HL-60/S4 (cell line): ENCODE data around the gene IL1R1.

ENCODE experiments used
- in situ Hi-C: fragments of 300-500 bp; cut with MboI; formaldehyde crosslinking; loops from 2 replicates; pipeline ENCODE4 v1.14.3; 2022; ENCODE audit warnings: low sequenced_read_pairs

The IL1R1 gene

DNA sequence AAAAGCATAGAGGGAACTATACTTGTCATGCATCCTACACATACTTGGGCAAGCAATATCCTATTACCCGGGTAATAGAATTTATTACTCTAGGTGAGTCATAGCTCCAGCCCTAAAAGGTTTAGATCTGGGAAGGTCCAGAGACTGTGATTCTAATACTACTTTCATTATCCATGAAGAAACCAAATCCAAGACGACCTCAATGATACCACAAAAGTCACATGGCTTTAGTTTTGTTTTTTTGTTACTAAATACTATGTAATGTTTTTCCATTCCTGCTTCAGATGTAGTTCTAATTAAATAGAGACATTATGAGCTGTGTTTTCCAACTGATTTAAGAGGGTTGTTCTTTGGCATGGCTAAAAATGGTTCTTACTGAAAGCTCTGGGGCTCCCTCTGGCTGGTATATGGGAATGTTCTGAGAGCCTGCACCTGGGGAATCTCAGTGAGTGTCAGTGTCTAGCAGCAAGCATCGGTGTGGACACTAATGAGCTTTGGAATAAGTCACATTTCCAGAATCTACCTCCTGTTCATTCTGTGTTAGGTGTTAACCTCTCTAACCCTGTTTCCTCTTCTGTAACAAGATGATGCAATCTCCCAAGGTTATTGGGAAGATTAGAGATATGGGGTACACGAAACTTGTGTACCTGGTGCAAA, 23.8 kb downstream of the IL1R1 start:
- in situ Hi-C loops, result no loop called here

DNA sequence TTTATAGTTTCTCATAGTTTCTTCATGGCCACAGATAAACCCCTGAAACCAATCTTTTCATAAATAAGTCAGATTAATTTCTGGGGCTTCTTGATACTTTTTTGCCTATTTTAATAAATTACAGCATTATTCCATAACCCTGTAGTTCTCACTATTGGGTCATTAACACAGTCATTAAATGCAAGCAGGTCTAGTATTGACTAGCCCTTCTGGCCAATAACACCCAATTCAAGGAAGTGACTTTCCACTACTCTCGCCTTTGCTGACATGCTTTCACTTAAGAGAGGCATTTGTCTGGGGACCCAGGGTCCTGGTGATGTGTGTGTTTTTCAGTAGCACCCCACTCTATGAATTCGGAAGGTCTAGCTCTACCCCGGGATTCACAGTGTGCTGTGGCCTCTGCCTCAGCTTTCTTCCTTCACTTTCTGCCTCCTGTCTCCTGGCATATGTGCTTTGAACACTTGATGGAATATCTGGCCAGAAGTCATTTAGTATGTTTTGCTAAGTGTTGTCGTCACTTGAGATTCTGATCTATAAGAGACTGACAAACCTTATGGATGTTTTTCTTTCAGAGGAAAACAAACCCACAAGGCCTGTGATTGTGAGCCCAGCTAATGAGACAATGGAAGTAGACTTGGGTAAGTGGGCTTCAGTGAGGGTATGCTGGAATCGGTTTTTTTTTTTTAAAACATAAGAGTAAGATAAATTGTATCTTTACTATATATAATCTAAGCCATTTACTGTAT, 25.7 kb downstream of the IL1R1 start:
- in situ Hi-C loops, result no loop called here

DNA sequence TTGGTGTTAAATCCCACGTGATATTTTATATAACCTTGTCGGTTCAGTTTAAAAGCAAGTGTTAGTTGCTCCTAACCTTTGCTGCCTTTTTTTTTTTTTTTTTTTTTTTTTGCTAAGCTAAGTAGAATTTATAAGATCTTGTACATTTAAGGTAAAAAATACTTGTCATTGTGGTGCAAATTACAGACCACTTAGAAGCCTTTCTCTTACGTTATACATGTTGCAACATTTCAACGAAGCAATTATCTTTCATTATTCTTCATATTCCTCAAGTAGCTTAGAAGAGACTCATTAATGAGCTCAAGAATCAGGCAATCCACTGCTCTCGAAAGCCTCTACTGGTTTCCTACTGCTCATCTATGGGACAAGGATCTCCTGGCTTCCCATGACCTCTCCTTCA, 29.4 kb downstream of the IL1R1 start:
- in situ Hi-C loops, result no loop called here

DNA sequence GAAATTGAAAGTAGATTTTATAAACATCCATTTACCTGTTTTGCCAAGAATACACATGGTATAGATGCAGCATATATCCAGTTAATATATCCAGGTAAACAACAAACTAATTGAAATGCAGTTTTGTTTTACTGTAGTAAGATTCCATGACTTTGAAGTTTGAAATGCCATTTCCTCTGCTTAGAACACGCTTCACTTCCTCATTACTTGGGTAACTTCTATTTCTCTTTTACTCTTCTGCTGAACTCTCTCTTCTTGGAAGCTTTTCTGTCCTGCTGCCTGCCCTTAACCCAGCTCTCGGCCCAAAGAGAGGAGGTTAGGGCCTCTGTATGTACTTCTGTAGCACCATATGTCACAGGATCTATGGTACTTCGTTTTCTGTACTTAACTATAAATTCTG, 30.2 kb downstream of the IL1R1 start:
- in situ Hi-C loops, result no loop called here

DNA sequence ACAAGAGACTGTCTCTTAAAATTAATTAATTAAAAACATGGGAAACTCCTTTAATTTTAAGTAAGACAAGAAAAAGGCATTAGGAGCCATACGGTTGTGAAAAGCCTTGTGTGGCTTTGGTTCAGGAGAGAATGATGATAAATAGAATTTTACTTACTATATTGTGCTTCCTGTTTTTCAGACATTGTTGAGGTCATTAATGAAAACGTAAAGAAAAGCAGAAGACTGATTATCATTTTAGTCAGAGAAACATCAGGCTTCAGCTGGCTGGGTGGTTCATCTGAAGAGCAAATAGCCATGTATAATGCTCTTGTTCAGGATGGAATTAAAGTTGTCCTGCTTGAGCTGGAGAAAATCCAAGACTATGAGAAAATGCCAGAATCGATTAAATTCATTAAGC, 33.6 kb downstream of the IL1R1 start:
- in situ Hi-C loops, result no loop called here

DNA sequence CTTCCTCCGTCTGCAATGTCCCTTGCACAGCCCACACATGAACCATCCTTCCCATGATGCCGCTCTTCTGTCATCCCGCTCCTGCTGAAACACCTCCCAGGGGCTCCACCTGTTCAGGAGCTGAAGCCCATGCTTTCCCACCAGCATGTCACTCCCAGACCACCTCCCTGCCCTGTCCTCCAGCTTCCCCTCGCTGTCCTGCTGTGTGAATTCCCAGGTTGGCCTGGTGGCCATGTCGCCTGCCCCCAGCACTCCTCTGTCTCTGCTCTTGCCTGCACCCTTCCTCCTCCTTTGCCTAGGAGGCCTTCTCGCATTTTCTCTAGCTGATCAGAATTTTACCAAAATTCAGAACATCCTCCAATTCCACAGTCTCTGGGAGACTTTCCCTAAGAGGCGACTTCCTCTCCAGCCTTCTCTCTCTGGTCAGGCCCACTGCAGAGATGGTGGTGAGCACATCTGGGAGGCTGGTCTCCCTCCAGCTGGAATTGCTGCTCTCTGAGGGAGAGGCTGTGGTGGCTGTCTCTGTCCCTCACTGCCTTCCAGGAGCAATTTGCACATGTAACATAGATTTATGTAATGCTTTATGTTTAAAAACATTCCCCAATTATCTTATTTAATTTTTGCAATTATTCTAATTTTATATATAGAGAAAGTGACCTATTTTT, 35.4 kb downstream of the IL1R1 start:
- in situ Hi-C loops, result no loop called here

DNA sequence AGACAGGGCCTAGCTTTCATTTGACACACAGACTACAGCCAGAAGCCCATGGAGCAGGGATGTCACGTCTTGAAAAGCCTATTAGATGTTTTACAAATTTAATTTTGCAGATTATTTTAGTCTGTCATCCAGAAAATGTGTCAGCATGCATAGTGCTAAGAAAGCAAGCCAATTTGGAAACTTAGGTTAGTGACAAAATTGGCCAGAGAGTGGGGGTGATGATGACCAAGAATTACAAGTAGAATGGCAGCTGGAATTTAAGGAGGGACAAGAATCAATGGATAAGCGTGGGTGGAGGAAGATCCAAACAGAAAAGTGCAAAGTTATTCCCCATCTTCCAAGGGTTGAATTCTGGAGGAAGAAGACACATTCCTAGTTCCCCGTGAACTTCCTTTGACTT, 36.5 kb downstream of the IL1R1 start:
- in situ Hi-C loops, result no loop called here

DNA sequence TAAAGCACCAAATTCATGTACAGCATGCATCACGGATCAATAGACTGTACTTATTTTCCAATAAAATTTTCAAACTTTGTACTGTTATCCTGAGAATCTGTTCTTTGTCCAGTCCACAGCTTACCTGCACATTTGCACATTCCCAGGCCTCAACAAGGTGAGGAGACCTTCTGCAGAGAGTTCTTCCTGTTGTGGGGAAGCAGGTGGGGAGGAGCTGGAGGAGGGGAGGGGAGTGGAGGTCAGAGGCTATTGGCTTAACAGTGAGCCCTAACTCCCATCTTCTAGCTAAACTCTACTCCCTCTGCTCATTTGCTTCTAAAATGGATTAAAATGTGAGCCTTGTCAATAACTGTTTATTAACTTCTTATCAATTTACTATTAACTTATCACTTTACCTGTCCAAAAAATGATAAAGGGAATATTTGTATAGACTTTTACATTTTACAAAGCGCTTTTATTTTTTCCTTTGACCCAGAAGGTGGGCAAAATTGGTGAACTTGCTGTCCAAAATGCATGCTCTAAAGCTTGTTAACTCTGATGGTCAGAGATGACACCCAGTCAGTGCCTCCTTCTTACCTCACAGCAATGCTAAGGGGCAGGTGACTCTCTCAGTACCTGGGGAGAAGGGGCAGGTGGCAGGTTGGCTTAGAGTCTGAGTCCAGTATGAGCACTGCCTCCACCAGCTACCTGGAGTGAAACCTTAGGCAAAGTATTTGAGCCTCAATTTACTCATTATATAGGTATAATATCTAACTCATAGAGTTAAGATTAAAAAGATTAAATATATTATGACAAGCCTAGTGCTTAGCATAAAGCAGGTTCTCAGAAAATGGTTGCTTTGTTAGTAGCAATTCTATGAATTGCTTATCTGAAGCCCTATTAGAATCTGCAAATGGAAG, 37.5 kb downstream of the IL1R1 start:
- in situ Hi-C loops, result no loop called here

DNA sequence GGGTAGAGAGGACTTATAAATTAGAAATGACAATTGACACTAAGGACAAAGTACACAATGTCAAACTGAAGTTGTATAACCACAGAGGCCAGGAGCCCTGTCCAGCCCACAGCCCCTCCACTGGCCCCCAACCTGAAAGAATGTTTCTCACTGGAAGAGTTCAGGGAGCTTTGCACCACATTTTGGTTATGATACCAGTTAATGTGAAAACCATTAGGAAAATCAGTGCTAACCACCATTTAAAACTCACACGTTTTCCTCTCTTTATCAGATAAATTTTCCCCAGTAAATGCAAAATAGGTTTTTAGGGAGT, 38.1 kb downstream of the IL1R1 start:
- in situ Hi-C loops, result no loop called here

DNA sequence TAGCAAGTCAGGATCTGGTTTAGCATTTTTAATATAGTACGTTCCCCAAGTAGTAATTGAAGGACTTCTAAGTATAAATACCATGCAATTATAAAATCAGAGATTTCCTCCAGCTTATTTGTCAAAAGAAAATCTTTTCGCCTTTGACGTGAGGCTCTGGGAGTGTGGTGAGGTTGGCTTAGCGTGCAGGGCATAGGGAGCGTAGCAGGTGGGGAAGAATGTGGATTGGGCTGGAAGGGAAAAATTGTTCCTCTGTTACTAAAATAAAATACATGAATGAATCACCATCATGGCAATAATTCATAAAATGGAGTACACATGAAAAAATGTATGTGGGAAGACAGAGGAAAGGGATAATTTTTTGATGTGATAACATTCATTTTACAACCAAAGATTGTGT, 38.8 kb downstream of the IL1R1 start:
- in situ Hi-C loops, result no loop called here

DNA sequence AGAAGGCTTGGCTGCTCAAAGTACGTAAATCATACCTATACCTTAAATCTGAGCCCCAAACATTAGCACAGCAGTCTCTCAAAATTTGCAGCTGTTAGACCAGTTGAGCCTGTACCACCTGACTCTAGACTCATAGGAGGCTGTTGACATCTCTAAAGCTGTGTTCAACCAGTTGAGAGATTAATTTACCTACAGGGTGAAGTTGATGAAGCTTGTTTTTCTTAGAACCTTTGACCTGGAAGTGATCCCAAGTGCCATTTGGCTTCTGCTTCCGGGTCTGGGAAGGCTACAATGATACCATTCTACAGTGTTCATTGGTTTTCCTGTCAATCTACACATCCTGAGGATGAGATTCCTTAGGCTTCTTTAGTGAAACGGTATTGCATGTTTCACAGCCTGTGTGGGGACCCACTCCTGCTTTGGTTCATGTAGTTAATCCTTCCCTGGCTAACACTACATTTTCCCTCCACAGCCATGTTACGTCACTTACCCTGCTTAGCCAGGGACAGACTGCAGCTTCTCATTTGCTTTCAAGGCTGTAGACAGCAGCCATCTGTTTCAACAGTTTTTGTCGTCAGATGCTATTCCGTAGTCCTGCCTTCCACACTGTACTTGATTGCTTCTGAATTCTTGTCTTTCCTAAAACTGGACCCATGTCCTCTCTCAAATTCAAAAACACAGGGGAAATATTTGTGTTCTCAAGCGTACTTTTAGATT, 39.5 kb downstream of the IL1R1 start:
- in situ Hi-C loops, result no loop called here

DNA sequence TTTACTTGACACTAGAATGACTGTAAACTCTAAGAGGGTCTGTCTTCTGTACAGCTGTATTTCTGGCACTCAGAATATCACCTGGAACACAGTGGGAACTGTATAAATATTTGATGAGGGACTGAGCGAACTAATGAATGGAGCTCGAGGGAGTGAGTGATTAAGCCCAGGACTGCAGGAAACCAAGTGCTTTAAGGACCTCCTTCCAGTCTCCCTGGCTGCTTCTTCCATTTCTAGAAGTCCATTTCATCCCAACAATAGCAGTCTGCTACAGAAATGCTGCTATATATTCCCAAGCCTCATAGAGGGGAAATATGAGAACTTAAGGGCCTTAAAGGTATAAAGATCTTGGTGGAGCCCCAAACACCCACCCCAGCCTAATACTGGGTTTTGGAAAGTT, 41.5 kb downstream of the IL1R1 start:
- in situ Hi-C loops, result no loop called here

DNA sequence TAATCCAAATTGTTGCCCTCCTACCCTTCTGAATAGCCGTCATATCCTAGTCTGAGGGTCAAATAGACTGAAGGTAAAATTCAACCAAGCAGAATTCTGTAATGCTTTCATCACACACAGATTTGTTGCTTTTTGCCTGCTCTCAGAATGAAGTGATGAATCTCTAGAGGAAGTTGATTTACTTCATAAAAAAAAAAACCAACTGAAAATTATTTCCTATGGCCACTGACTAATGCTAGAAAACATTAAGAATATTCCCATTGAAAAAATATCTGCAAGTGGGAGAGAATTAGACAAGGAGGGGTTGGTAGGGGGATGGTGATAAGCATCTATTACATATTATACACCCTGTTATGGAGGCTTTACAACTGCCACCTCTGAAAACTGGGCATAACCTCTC, 42.0 kb downstream of the IL1R1 start:
- in situ Hi-C loops, result no loop called here

DNA sequence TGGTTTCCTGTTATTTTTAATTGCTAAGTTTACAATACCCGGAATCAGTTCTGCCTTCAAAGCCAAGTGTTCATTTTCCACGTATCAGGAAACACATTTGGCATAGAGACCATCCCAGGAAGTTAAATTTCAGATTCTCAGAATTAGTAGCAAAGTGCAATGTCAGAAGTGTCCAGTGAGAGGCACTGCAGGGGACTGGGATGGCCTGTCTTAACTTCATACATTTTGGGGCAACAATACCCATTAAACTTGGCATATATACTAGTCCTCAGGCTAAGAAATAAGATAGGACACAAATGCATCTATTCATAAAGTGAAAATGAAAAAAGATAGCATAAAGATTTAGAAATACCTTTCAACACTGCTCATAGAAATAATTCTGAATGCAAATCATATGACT, 42.8 kb downstream of the IL1R1 start:
- in situ Hi-C loops, result no loop called here

DNA sequence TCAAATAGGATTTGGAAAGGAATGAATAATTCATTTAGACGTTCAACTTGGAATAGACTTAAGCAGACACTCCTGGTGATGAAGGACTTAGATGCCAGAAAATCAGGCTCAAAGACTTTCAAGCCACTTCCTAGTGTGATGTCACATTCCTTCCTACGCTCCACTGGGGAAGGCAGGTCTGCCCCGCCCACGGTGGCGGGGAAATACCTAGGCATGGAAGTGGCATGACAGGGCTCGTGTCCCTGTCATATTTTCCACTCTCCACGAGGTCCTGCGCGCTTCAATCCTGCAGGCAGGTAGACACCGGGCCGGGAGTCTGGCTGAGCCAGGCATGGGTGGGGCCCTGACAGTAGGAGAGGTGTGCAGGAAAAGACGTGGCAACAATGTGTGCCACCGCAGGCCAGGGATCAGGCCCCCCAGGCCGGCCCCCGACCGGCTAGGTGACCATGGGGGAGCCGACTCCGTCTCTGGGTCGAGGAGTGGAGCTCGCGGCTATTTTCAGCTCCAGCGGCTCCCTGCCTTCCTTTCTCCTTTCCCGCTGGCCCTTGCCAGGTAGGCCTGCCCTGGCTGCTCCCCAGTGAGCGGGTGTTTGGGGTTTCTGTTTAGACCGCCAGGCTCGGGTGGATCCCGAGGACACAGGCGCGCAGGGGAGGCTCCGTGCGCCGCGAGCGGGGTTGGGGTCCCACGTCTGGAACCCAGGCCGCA, 44.4 kb downstream of the IL1R1 start, which contains the start of gene IL1RL2:
TSS of gene IL1RL2 (plus strand) at position 233 of the 705 bp plus-strand sequence. CDS start 845 bp downstream, outside the sequence.
- in situ Hi-C loops, result no loop called here

DNA sequence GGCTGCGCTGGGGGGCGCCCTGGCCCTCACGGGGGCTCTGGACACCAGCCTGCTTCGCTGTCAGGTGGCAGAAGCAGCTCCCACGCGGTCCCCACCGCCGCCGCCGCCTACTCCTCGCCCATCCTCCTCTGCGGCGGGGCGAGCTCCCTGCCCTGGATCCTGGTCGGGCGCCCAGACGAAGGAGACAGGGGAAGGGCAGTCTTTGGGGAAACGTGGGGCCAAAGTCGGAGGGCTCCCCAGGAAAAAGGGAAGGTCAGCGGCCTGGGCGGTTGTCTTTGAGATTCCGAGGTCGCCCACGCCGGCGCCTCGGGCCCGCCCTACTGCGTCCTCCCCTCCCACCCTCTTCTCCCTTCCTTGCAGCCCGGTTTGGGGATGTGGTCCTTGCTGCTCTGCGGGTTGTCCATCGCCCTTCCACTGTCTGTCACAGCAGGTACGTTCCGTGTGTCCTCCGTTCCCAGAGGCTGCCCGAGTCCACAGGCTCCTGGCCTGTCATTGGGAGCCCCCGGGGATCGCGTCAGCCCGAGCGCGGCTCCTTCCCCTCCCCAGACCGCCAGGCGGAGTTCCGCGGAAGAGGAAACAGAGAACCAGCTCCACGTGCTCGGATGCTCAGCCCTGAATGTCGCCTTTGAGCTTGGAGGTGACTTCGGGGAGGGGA, 45.1 kb downstream of the IL1R1 start:
- in situ Hi-C loops, result no loop called here

DNA sequence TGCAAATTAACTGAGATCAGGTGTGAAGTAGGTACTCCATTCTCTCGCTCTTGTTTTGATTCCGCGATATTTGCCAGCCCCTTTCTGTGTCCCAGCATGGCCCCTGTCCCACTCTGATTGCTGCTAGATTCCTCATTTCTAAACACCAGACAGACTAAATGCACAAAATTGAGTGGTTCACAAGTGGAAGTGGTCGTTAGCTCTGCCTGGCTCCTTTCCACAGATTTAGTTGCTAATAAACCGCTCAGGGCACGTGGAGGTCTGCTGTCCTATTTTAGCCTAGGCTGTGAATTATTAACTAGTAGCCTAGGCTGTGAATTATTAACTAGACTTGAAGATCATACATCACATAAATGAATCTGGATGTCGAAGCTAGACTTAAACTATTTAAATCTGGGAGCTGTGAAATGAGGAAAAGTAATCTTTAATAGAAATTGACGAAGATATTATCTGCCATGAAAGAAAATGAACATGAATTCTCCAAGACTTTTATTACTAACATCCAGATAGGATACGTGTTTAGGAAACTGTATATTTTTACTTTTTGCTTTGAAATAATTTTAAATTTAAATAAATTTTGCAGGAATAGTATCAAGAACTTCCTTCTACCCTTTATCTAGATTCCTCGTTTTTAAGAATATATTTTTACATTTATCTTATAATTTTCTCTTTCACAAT, 48.0 kb downstream of the IL1R1 start:
- in situ Hi-C loops, result no loop called here

DNA sequence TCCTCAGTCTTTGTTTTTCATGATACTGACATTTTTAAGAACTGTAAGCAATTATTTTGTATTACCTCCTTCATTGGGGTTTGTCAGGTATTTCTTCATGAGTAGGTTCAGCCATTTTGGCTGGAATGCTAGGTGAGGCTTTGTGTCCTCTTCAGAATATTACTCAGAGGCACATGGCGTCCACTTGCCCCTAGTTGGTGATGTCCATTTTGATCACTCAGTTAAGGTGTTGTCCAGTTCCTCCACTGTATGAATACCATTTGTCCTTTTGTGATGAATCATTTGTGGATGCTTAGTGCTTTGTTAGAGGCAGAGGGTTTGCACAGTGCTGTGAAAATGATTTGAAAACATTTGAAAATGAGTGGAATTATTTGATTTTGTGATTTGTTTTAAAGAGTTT, 49.0 kb downstream of the IL1R1 start:
- in situ Hi-C loops, result no loop called here

DNA sequence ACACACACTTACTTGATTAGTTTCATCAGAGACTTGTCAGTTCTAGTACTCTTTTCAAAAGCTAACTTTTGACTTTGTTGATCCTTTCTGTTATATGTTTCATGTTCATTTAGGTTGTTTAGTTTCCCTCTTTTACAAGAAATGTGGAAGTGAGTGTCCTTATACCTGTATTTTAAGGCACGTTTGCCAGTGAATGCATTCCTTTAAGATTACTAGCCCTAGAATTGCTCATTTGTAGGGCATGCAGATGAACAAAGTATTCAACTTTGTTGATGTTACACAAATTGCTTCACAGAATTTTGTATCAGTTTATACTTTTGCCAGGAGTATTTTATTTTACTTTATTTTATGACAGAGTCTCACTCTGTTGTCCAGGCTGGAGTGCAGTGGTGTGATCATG, 50.5 kb downstream of the IL1R1 start:
- in situ Hi-C loops, result no loop called here
